Smooth muscle cell (in vitro differentiated cells): Measurements from ENCODE around the gene TDRD10. TPM values are rescaled to one million over a fixed set of nuclear protein-coding genes. Genes with fewer than 3 reads are reported as not detected.

Source experiments
- DNase-seq: peaks from one replicate; lab custom pipeline; 2025; ENCODE audit not compliant: unreplicated experiment; lab: John Stamatoyannopoulos, UW
- H2AFZ ChIP-seq: fragments of 200-600 bp; sonication (generic); 2 replicates; pipeline ENCODE4 v1.6.0; 2016; ENCODE audit warnings: antibody characterized with exemption, low read depth, mild to moderate bottlenecking
- H3F3A ChIP-seq: fragments of 200-600 bp; sonication (generic); 2 replicates; pipeline ENCODE4 v1.6.0; 2017; ENCODE audit warnings: antibody characterized with exemption, low read depth
- H3K27ac ChIP-seq: fragments of 200-600 bp; sonication (generic); 2 replicates; pipeline ENCODE4 v1.5.1; 2016; ENCODE audit warnings: low read depth, mild to moderate bottlenecking
- H3K27me3 ChIP-seq: fragments of 200-600 bp; sonication (generic); 2 replicates; pipeline ENCODE4 v1.6.1; 2016; ENCODE audit warnings: low read depth, mild to moderate bottlenecking
- H3K36me3 ChIP-seq: fragments of 200-600 bp; sonication (generic); 2 replicates; pipeline ENCODE4 v1.5.1; 2016; ENCODE audit warnings: low read depth
- H3K4me1 ChIP-seq: fragments of 200-600 bp; sonication (generic); 2 replicates; pipeline ENCODE4 v1.5.1; 2016; ENCODE audit warnings: low read depth
- H3K4me2 ChIP-seq: fragments of 200-600 bp; sonication (generic); 2 replicates; pipeline ENCODE4 v1.6.0; 2016; ENCODE audit warnings: mild to moderate bottlenecking
- H3K4me3 ChIP-seq: fragments of 200-600 bp; sonication (generic); 2 replicates; pipeline ENCODE4 v1.5.1; 2016; ENCODE audit warnings: mild to moderate bottlenecking
- H3K79me2 ChIP-seq: fragments of 200-600 bp; sonication (generic); 2 replicates; pipeline ENCODE4 v1.6.0; 2016; ENCODE audit warnings: low read depth, mild to moderate bottlenecking
- H3K9ac ChIP-seq: fragments of 200-600 bp; sonication (generic); 2 replicates; pipeline ENCODE4 v1.6.0; 2016; ENCODE audit warnings: low read depth
- H3K9me3 ChIP-seq: fragments of 200-600 bp; sonication (generic); replicated peaks from 2 replicates; pipeline ENCODE4 v1.5.1; 2016; ENCODE audit warnings: low read depth
- H4K20me1 ChIP-seq: fragments of 200-600 bp; sonication (generic); 2 replicates; pipeline ENCODE4 v1.6.0; 2016; ENCODE audit warnings: low read depth
- CTCF ChIP-seq: fragments of 200-600 bp; sonication (generic); IDR thresholded peaks from 2 replicates; pipeline ENCODE4 v1.5.1; 2017; ENCODE audit warnings: borderline replicate concordance, mild to moderate bottlenecking, antibody characterized with exemption; ENCODE audit not compliant: insufficient read depth, poor library complexity, severe bottlenecking
- WGBS: methylation state at CpG from one replicate; pipeline ENCODE4 v1.1.7; 2016; ENCODE audit warnings: low lambda C conversion rate; 5-methylcytosine and 5-hydroxymethylcytosine counted together
- polyA plus RNA-seq: library from polyadenylated mRNA; unstranded; fragments of >200 nt; fragmentation: Nextera tagmentation; extraction: Ambion mirVana; gene quantifications from 2 replicates; pipeline ENCODE4 v1.2.1, GENCODE V29; 2016
- total RNA-seq: library from RNA; depleted of rRNA; stranded (reverse); fragments of >200 nt; gene quantifications from 2 replicates; pipeline ENCODE4 v1.2.3, GENCODE V29; 2014

The TDRD10 gene
- total and polyA plus RNA-seq, 2 experiments from 2014 or later, result 0.11 to 0.13 TPM

- Histone ChIP-seq H3K9ac (no peak overlapping the region), H3K36me3 (peaks cover 32% of the 10 kb centered on the region), H2AFZ (no peak overlapping the region), H3F3A (no peaks in the 10 kb centered on the region), H3K4me3 (no peak overlapping the region), H3K27me3 (no peaks in the 10 kb centered on the region), H3K79me2 (peaks cover 2% of the 10 kb centered on the region), H3K4me1 (no peaks in the 10 kb centered on the region), H3K9me3 (no peaks in the 10 kb centered on the region), H4K20me1 (peaks cover 42% of the 10 kb centered on the region), H3K27ac (peak overlapping the region; percentile 53), H3K4me2 (no peak overlapping the region)
- 53% methylated on average over 10 of the region's 10 CpGs for WGBS
- no peak for DNase-seq
- no peak for TF ChIP-seq CTCF
These were observed 87.8 kb downstream of the TDRD10 start for GRCh38 chr1:154589780-154590179.

GRCh38 chr1:154590756-154591155 lies 88.7 kb downstream of the TDRD10 start:
- no peak for TF ChIP-seq CTCF
- WGBS, result 84% methylated on average over 5 of the region's 5 CpGs
- peaks cover 7% of the 10 kb centered on the region for H3K79me2 ChIP-seq
- H3K9ac ChIP-seq, result no peak overlapping the region
- H4K20me1 ChIP-seq, result peaks cover 49% of the 10 kb centered on the region
- DNase-seq, result no peak
- no peaks in the 10 kb centered on the region for H3K27me3 ChIP-seq
- H2AFZ ChIP-seq, result no peak overlapping the region
- H3K27ac ChIP-seq, result no peak overlapping the region
- H3K9me3 ChIP-seq, result no peaks in the 10 kb centered on the region
- no peaks in the 10 kb centered on the region for H3F3A ChIP-seq
- H3K4me3 ChIP-seq, result no peak overlapping the region
- H3K4me2 ChIP-seq, result no peak overlapping the region
- H3K36me3 ChIP-seq, result peaks cover 39% of the 10 kb centered on the region
- no peaks in the 10 kb centered on the region for H3K4me1 ChIP-seq

- no peak for TF ChIP-seq CTCF
- Histone ChIP-seq H2AFZ (no peak overlapping the region), H3K27ac (no peak overlapping the region), H3K9me3 (no peaks in the 10 kb centered on the region), H4K20me1 (peaks cover 52% of the 10 kb centered on the region), H3K27me3 (no peaks in the 10 kb centered on the region), H3K9ac (no peak overlapping the region), H3K36me3 (peaks cover 42% of the 10 kb centered on the region), H3K4me1 (no peaks in the 10 kb centered on the region), H3K79me2 (peaks cover 7% of the 10 kb centered on the region), H3K4me3 (no peak overlapping the region), H3K4me2 (no peak overlapping the region), H3F3A (no peaks in the 10 kb centered on the region)
- WGBS, result 99% methylated on average over 7 of the region's 7 CpGs
- DNase-seq, result no peak
These were observed 89.2 kb downstream of the TDRD10 start for GRCh38 chr1:154591206-154591605.

DNA sequence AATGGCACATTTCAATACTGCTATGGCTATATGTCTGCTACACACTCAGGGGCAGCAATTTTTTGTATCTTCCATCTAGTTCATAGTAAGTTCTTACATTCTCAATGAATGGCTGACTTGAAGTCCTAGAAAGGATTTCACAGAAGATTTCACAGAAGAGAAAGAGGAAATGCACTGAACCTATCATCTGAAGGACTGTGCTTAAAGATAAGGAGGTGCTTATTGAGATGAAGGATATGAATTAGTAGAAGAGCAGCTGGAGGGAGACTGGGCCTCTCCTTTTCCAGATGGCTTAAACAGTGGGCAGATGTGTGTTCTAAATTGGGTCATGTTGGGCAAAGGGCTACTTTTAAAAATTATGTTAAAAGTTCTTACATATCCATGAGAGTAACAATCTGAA lies 91.4 kb downstream of the TDRD10 start:
- Histone ChIP-seq H3F3A (no peaks in the 10 kb centered on the region), H2AFZ (no peak overlapping the region), H3K4me3 (no peak overlapping the region), H3K4me1 (no peaks in the 10 kb centered on the region), H3K27ac (no peak overlapping the region), H3K9ac (no peak overlapping the region), H3K9me3 (no peaks in the 10 kb centered on the region), H3K27me3 (no peaks in the 10 kb centered on the region), H3K79me2 (peaks cover 7% of the 10 kb centered on the region), H4K20me1 (peaks cover 57% of the 10 kb centered on the region), H3K4me2 (no peak overlapping the region), H3K36me3 (peaks cover 40% of the 10 kb centered on the region)
- no peak for TF ChIP-seq CTCF
- no peak for DNase-seq
